ENCODE results near the gene KCNJ14. TPM values are rescaled to one million over a fixed set of nuclear protein-coding genes. Genes with fewer than 3 reads are reported as not detected.

KCNJ14 gene
- 1 to 10 TPM in 2 of 4 donors, under 1 TPM in 2; 0.19 to 1.9 (median 0.92) TPM for total RNA-seq

- peaks cover 7 to 8% of the 10 kb centered on the region in 2 donors for H3K4me1 ChIP-seq
- no peak for TF ChIP-seq POLR2A (IDR thresholded peaks at IDR 0.05)
- TF ChIP-seq CTCF (IDR thresholded peaks at IDR 0.05 in 4 of 5, conservative IDR thresholded peaks at IDR 0.05 in 1 of 5), result no peak
- ATAC-seq (no peak), DNase-seq (no peak)
- intact Hi-C loops (cut with DNase I; ENCODE audit: low total_unique reads) (no loop called here), in situ Hi-C loops (cut with MboI; ENCODE audit: low sequenced_read_pairs in 4 of 4) (no loop called here)
- H3K27ac ChIP-seq, result no peak within 1 kb of the TSS
- H3K27me3 ChIP-seq, result no peaks in the 10 kb centered on the region
- no peaks in the 10 kb centered on the region for H3K9me3 ChIP-seq
- H3K4me3 ChIP-seq, result no peak within 1 kb of the TSS
- peaks cover 0 to 43% of the 10 kb centered on the region in 2 donors for H3K36me3 ChIP-seq
Observed at GRCh38 chr19:48455171-48455907, at the start of gene KCNJ14. TSS of gene KCNJ14 (plus strand) at chr19:48455574. CDS start at chr19:48461725, 6,151 bp downstream.

GRCh38 chr19:48405850-48406249 is 49.5 kb upstream of the KCNJ14 start:
- in situ Hi-C loops (cut with MboI; ENCODE audit: low sequenced_read_pairs in 4 of 4) (no loop called here), intact Hi-C loops (cut with DNase I; ENCODE audit: low total_unique reads) (no loop called here)
- TF ChIP-seq CTCF (IDR thresholded peaks at IDR 0.05 in 4 of 5, conservative IDR thresholded peaks at IDR 0.05 in 1 of 5) (no peak), POLR2A (IDR thresholded peaks at IDR 0.05) (no peak)
- ATAC-seq (no peak), DNase-seq (no peak)
- Histone ChIP-seq H3K9me3 (no peaks in the 10 kb centered on the region), H3K27me3 (peaks cover 0 to 9% (median 4%) of the 10 kb centered on the region in 3 donors), H3K4me1 (no peaks in the 10 kb centered on the region), H3K36me3 (no peaks in the 10 kb centered on the region), H3K27ac (no peak overlapping the region), H3K4me3 (no peak overlapping the region)

GRCh38 chr19:48413879-48414587 is 41.3 kb upstream of the KCNJ14 start:
- Histone ChIP-seq H3K27ac (no peak overlapping the region), H3K9me3 (no peaks in the 10 kb centered on the region), H3K36me3 (no peaks in the 10 kb centered on the region), H3K4me3 (peak overlapping the region in 2 of 4 donors; percentile 32 to 35), H3K27me3 (peaks cover 32 to 48% (median 40%) of the 10 kb centered on the region in 3 donors), H3K4me1 (peaks cover 0 to 7% of the 10 kb centered on the region in 2 donors)
- intact Hi-C loops (cut with DNase I; ENCODE audit: low total_unique reads), result no loop called here
- in situ Hi-C loops (cut with MboI; ENCODE audit: low sequenced_read_pairs in 4 of 4), result no loop called here
- ATAC-seq (no peak), DNase-seq (no peak)
- TF ChIP-seq CTCF (IDR thresholded peaks at IDR 0.05 in 4 of 5, conservative IDR thresholded peaks at IDR 0.05 in 1 of 5), result no peak
- TF ChIP-seq POLR2A (IDR thresholded peaks at IDR 0.05), result no peak

GRCh38 chr19:48415395-48415794 is 40.0 kb upstream of the KCNJ14 start:
- Histone ChIP-seq H3K9me3 (no peaks in the 10 kb centered on the region), H3K36me3 (no peaks in the 10 kb centered on the region), H3K27ac (no peak overlapping the region), H3K27me3 (peaks cover 32 to 48% (median 40%) of the 10 kb centered on the region in 3 donors), H3K4me3 (peak overlapping the region in 2 of 4 donors; percentile 32 to 35), H3K4me1 (peaks cover 0 to 7% of the 10 kb centered on the region in 2 donors)
- peak; percentile 52 to 64 for DNase-seq
- in situ Hi-C loops (cut with MboI; ENCODE audit: low sequenced_read_pairs in 4 of 4), result no loop called here
- intact Hi-C loops (cut with DNase I; ENCODE audit: low total_unique reads), result no loop called here
- ATAC-seq, result peak; percentile 32 to 74
- TF ChIP-seq POLR2A (IDR thresholded peaks at IDR 0.05) (no peak), CTCF (IDR thresholded peaks at IDR 0.05 in 4 of 5, conservative IDR thresholded peaks at IDR 0.05 in 1 of 5) (no peak)
